ENCODE measurements around the gene USP32. TPM values are rescaled to one million over a fixed set of nuclear protein-coding genes. Genes with fewer than 3 reads are reported as not detected.
A peak's percentile ranks its signal among the peaks of the same experiment; 100 is the strongest.

The USP32 gene
- total and polyA plus RNA-seq, 4 experiments from 2014 or later, result 2.6 to 36.2 (median 20.4) TPM

DNA sequence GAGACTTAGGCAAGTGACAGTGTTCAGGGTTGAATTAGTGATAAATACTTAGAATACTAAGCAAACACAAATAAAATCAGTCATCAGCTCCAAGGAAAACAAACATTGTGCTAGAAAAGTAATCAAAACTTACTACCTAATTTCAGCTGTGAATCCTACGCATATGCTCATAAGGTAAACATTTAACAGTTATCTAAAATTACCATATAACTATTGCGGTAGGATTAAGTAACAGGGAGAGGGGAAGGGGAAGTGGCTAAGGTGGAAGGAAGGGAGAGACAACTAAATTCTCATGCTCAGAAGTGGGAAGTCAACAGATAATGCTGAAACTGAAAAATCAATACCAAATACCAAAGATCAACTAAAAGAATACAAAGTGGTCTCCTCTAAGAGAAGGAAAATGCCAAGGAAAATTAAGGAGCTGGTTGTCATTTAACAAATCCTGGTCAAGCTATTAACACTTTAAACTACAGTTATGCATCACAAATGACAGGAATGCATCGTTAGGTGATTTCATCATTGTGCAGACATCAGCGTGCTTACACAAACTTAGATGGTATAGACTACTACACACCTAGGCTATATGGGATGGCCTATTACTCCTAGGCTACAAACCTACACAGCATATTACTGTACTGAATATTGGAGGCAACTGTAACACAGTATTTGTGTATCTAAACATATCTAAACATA lies 20.0 kb downstream of the USP32 start:
- intact Hi-C loops (cut with micrococcal nuclease), result no loop called here
- CTCF ChIA-PET (ENCODE audit: partially characterized antibody), result interaction anchor here (1.8 kb wide), 1 partner anchor 13 kb away, joined by 5 read pairs; no protein-coding TSS in a partner anchor

DNA sequence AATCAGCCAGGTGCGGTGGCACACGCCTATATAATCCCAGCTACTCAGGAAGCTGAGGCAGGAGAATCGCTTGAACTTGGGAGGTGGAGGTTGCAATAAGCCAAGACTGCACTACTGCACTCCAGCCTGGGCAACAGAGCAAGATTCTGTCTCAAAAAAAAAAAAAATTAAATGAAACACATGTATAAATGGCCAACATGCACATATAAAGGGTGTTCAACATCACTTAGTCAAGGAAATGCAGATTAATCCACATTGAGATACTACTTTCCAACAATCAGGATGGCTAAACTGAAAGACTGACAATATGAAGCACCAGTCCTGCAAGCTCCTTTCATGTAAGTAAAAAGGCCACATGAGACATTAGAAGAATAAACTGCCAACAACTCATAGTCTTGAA lies 20.5 kb downstream of the USP32 start:
- no peak overlapping the region for H3K27ac Mint-ChIP-seq
- POLR2A ChIA-PET (ENCODE audit: partially characterized antibody), result no interaction called here

More for the DNA sequence above, 20.0 kb downstream of the USP32 start:
- H3K4me1 ChIP-seq (ENCODE audit: insufficient read depth, low read length), result no peaks in the 10 kb centered on the region
- no peaks in the 10 kb centered on the region for H3K27me3 Mint-ChIP-seq
- H3K27me3 ChIP-seq (ENCODE audit: insufficient read depth, low read length), result no peaks in the 10 kb centered on the region
- POLR2A ChIA-PET (ENCODE audit: partially characterized antibody), result no interaction called here
- no peaks in the 10 kb centered on the region for H3K9me3 Mint-ChIP-seq
- H3K4me1 Mint-ChIP-seq, result peaks cover 10 to 14% (median 11%) of the 10 kb centered on the region in 4 donors
- H3K36me3 ChIP-seq (ENCODE audit: insufficient read depth, low read length), result no peaks in the 10 kb centered on the region
- peaks cover 4% of the 10 kb centered on the region in 2 donors for H3K36me3 Mint-ChIP-seq
- no peak for DNase-seq
- H3K4me3 ChIP-seq (ENCODE audit: low read length in 2 of 2), result no peak overlapping the region
- H3K27ac Mint-ChIP-seq, result peak overlapping the region in 1 of 7 donors; percentile 1
- no peak overlapping the region for H3K4me3 Mint-ChIP-seq
- no peaks in the 10 kb centered on the region for H3K9me3 ChIP-seq (ENCODE audit: control insufficient read depth in 1 of 2, low read length in 2 of 2)
- H3K27ac ChIP-seq (ENCODE audit: low read depth, low read length), result no peak overlapping the region

DNA sequence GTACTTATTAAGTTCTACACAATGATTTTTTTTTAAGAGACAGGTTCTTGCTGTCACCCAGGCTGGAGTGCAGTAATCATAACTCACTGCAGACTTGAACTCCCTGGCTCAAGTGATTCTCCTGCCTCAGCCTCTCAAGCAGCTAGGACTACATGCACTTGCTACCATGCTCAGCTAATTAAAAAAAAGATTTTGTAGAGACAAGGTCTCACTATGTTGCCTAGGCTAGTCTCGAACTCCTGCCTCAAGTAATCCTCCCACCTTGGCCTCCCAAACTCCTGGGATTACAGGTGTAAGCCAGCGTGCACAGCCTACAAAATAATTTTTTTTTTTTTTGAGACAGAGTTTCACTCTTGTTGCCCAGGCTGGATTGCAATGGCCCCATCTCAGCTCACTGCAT lies 22.2 kb downstream of the USP32 start:
- peaks cover 10 to 14% (median 11%) of the 10 kb centered on the region in 4 donors for H3K4me1 Mint-ChIP-seq
- Histone ChIP-seq H3K36me3 (ENCODE audit: insufficient read depth, low read length) (no peaks in the 10 kb centered on the region), H3K4me3 (ENCODE audit: low read length in 2 of 2) (no peak overlapping the region), H3K27ac (ENCODE audit: low read depth, low read length) (no peak overlapping the region), H3K27me3 (ENCODE audit: insufficient read depth, low read length) (no peaks in the 10 kb centered on the region), H3K4me1 (ENCODE audit: insufficient read depth, low read length) (no peaks in the 10 kb centered on the region), H3K9me3 (ENCODE audit: control insufficient read depth in 1 of 2, low read length in 2 of 2) (no peaks in the 10 kb centered on the region)
- DNase-seq, result no peak
- no peak overlapping the region for H3K4me3 Mint-ChIP-seq
- no peak overlapping the region for H3K27ac Mint-ChIP-seq
- ChIA-PET POLR2A (ENCODE audit: partially characterized antibody) (no interaction called here), CTCF (ENCODE audit: partially characterized antibody) (interaction anchor here (0.7 kb wide), 1 partner anchor 11 kb away, joined by 3 read pairs; no protein-coding TSS in a partner anchor)
- intact Hi-C loops (cut with micrococcal nuclease), result no loop called here
- no peaks in the 10 kb centered on the region for H3K27me3 Mint-ChIP-seq
- H3K9me3 Mint-ChIP-seq, result no peaks in the 10 kb centered on the region
- peaks cover 1 to 4% of the 10 kb centered on the region in 2 donors for H3K36me3 Mint-ChIP-seq

More for the DNA sequence above, 20.5 kb downstream of the USP32 start:
- Histone ChIP-seq H3K4me1 (ENCODE audit: insufficient read depth, low read length) (no peaks in the 10 kb centered on the region), H3K27me3 (ENCODE audit: insufficient read depth, low read length) (no peaks in the 10 kb centered on the region), H3K4me3 (ENCODE audit: low read length in 2 of 2) (no peak overlapping the region), H3K27ac (ENCODE audit: low read depth, low read length) (no peak overlapping the region), H3K36me3 (ENCODE audit: insufficient read depth, low read length) (no peaks in the 10 kb centered on the region), H3K9me3 (ENCODE audit: control insufficient read depth in 1 of 2, low read length in 2 of 2) (no peaks in the 10 kb centered on the region)
- H3K4me1 Mint-ChIP-seq, result peaks cover 10 to 14% (median 11%) of the 10 kb centered on the region in 4 donors
- no peak for DNase-seq
- CTCF ChIA-PET (ENCODE audit: partially characterized antibody), result no interaction called here
- peaks cover 2 to 4% of the 10 kb centered on the region in 2 donors for H3K36me3 Mint-ChIP-seq
- H3K4me3 Mint-ChIP-seq, result no peak overlapping the region
- intact Hi-C loops (cut with micrococcal nuclease), result no loop called here
- no peaks in the 10 kb centered on the region for H3K27me3 Mint-ChIP-seq
- H3K9me3 Mint-ChIP-seq, result no peaks in the 10 kb centered on the region

DNA sequence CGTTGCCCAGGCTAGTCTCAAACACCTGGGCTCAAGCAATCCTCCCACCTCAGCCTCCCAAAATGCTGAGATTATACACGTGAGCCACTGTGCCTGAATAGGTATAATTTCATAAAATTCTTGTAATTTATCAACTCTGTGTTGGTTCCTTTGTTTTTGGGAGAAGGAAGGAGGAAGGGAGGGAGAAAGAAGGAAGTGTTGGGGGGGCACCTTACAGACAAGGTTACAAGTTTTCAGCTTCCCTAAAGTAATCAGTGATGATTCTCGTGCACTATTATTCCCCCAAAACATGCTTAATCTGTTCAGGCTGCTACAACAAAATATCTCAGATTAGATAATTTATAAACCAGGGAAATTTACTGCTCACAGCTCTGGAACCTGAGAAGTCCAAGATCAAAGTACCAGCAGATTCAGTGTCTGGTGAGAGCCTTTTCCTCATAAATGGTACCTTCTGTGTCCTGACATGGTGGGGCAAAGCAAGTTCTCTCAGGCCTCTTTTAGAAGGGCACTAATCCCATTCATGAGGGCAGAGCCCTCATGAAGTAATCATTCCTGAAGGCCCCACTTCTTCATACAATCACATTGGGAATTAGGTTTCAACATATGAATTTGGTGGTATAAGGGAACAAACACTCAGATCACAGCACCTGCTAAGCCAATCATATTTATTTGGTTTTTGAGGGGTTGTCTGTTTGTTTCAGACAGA lies 28.1 kb downstream of the USP32 start:
- ChIA-PET CTCF (ENCODE audit: partially characterized antibody) (interaction anchor here (0.7 kb wide), 1 partner anchor 19 kb away, joined by 3 read pairs; no protein-coding TSS in a partner anchor), POLR2A (ENCODE audit: partially characterized antibody) (no interaction called here)
- H3K4me3 ChIP-seq (ENCODE audit: low read length in 2 of 2), result no peak overlapping the region
- no peak for DNase-seq
- Mint-ChIP-seq H3K36me3 (peaks cover 0 to 4% of the 10 kb centered on the region in 2 donors), H3K4me1 (peaks cover 1 to 6% (median 5%) of the 10 kb centered on the region in 4 donors), H3K27ac (peak overlapping the region in 1 of 7 donors; percentile 6), H3K27me3 (no peaks in the 10 kb centered on the region), H3K4me3 (no peak overlapping the region), H3K9me3 (no peaks in the 10 kb centered on the region)
- H3K4me1 ChIP-seq (ENCODE audit: insufficient read depth, low read length), result no peaks in the 10 kb centered on the region
- no peaks in the 10 kb centered on the region for H3K36me3 ChIP-seq (ENCODE audit: insufficient read depth, low read length)
- H3K27ac ChIP-seq (ENCODE audit: low read depth, low read length), result no peak overlapping the region
- no peaks in the 10 kb centered on the region for H3K27me3 ChIP-seq (ENCODE audit: insufficient read depth, low read length)
- intact Hi-C loops (cut with micrococcal nuclease), result no loop called here
- H3K9me3 ChIP-seq (ENCODE audit: control insufficient read depth in 1 of 2, low read length in 2 of 2), result no peaks in the 10 kb centered on the region

DNA sequence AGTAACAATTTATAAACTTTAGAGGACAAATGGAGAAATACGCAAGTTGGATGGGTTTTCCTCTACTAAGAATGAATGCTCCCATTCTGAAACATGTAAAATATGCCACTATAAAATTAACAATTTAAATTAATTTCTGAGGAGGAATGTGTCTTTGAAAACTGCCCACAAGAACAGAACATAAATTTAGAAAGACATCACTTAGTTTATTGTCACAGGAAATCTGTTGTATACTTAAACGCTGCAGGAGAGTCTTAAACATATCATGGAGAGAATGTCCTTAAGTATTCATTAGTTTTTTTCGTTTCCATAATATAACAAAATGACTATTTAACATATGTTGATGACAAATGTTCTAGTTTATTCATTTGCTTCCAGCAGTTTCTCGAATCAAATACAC lies 29.6 kb downstream of the USP32 start:
- Mint-ChIP-seq H3K9me3 (no peaks in the 10 kb centered on the region), H3K4me1 (peaks cover 0 to 6% (median 2%) of the 10 kb centered on the region in 4 donors), H3K27ac (no peak overlapping the region), H3K36me3 (peaks cover 0 to 4% of the 10 kb centered on the region in 2 donors), H3K4me3 (no peak overlapping the region), H3K27me3 (no peaks in the 10 kb centered on the region)
- CTCF ChIA-PET (ENCODE audit: partially characterized antibody), result interaction anchor here (0.7 to 1.1 kb wide), 2 partner anchors 20 to 29 kb away, joined by 3 read pairs; partner anchors contain the start of gene USP32
- no peak for DNase-seq
- Histone ChIP-seq H3K4me3 (ENCODE audit: low read length in 2 of 2) (no peak overlapping the region), H3K27ac (ENCODE audit: low read depth, low read length) (no peak overlapping the region), H3K4me1 (ENCODE audit: insufficient read depth, low read length) (no peaks in the 10 kb centered on the region), H3K36me3 (ENCODE audit: insufficient read depth, low read length) (no peaks in the 10 kb centered on the region), H3K27me3 (ENCODE audit: insufficient read depth, low read length) (no peaks in the 10 kb centered on the region), H3K9me3 (ENCODE audit: control insufficient read depth in 1 of 2, low read length in 2 of 2) (no peaks in the 10 kb centered on the region)
- POLR2A ChIA-PET (ENCODE audit: partially characterized antibody), result no interaction called here
- intact Hi-C loops (cut with micrococcal nuclease), result no loop called here

DNA sequence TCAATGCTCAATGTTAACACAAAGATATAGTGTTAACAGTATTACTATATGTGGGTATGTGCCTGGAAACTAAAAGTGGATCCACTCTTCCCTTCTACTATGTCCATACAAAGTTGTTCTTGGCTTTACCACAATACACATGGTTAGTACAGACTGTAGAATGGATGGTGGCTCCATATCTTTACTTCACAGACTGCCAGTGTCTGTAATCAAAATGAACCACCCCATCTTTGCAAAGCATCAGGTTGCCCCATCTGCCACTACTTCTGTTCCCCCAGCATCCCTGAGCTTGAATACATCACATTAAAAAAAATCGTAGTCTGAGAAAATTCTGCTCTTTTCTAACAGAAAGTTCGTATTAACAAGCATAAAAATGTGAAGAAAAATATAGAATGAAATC lies 30.0 kb downstream of the USP32 start:
- intact Hi-C loops (cut with micrococcal nuclease), result no loop called here
- no peak overlapping the region for H3K27ac Mint-ChIP-seq
- POLR2A ChIA-PET (ENCODE audit: partially characterized antibody), result no interaction called here
- no peak overlapping the region for H3K4me3 ChIP-seq (ENCODE audit: low read length in 2 of 2)
- no peak overlapping the region for H3K27ac ChIP-seq (ENCODE audit: low read depth, low read length)
- CTCF ChIA-PET (ENCODE audit: partially characterized antibody), result interaction anchor here (1.1 kb wide), 1 partner anchor 30 kb away, joined by 3 read pairs; the partner anchor contains the start of gene USP32
- H3K36me3 ChIP-seq (ENCODE audit: insufficient read depth, low read length), result no peaks in the 10 kb centered on the region
- no peaks in the 10 kb centered on the region for H3K9me3 ChIP-seq (ENCODE audit: control insufficient read depth in 1 of 2, low read length in 2 of 2)
- no peaks in the 10 kb centered on the region for H3K4me1 ChIP-seq (ENCODE audit: insufficient read depth, low read length)
- H3K27me3 ChIP-seq (ENCODE audit: insufficient read depth, low read length), result no peaks in the 10 kb centered on the region
- no peak overlapping the region for H3K4me3 Mint-ChIP-seq
- H3K4me1 Mint-ChIP-seq, result peaks cover 1 to 9% (median 3%) of the 10 kb centered on the region in 4 donors
- DNase-seq, result no peak
- H3K9me3 Mint-ChIP-seq, result no peaks in the 10 kb centered on the region
- no peaks in the 10 kb centered on the region for H3K27me3 Mint-ChIP-seq
- peaks cover 0 to 5% of the 10 kb centered on the region in 2 donors for H3K36me3 Mint-ChIP-seq

DNA sequence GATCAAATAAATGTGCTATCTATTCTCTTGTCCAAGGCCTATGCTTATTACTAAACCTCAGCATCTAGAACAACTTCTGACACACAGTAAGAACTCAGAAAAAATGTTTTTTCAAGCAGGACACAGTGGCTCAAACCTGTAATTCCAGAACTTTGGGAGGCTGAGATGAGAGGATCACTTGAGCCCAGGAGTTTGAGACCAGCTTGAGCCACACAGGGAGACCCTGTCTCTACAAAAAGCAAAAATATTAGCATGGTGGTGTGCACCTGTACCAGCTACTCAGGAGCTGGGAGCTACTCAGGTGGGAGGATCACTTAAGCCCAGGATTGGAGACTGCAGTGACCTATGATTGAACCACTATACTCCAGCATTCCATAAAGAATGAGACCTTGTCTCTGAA lies 32.5 kb downstream of the USP32 start:
- Mint-ChIP-seq H3K27ac (peak overlapping the region in 2 of 7 donors; percentile 9 to 11), H3K27me3 (no peaks in the 10 kb centered on the region), H3K4me1 (peaks cover 18 to 31% (median 21%) of the 10 kb centered on the region in 4 donors), H3K4me3 (no peak overlapping the region), H3K36me3 (peaks cover 1 to 13% of the 10 kb centered on the region in 2 donors), H3K9me3 (no peaks in the 10 kb centered on the region)
- Histone ChIP-seq H3K27me3 (ENCODE audit: insufficient read depth, low read length) (no peaks in the 10 kb centered on the region), H3K4me1 (ENCODE audit: insufficient read depth, low read length) (peaks cover 21% of the 10 kb centered on the region), H3K36me3 (ENCODE audit: insufficient read depth, low read length) (no peaks in the 10 kb centered on the region), H3K4me3 (ENCODE audit: low read length in 2 of 2) (no peak overlapping the region), H3K27ac (ENCODE audit: low read depth, low read length) (no peak overlapping the region), H3K9me3 (ENCODE audit: control insufficient read depth in 1 of 2, low read length in 2 of 2) (no peaks in the 10 kb centered on the region)
- intact Hi-C loops (cut with micrococcal nuclease), result no loop called here
- CTCF ChIA-PET (ENCODE audit: partially characterized antibody), result interaction anchor here (0.6 to 1.2 kb wide), 2 partner anchors 11 to 14 kb away, joined by 3 to 5 read pairs; no protein-coding TSS in a partner anchor
- POLR2A ChIA-PET (ENCODE audit: partially characterized antibody), result no interaction called here
- DNase-seq, result no peak
